Loucy (cell line): ENCODE results near the gene COL20A1.

Experiments
- H2AFZ ChIP-seq: fragments of 200-600 bp; sonication (generic); 2 replicates; pipeline ENCODE4 v1.6.0; 2016; ENCODE audit warnings: antibody characterized with exemption, mild to moderate bottlenecking, low read length, moderate library complexity
- H3F3A ChIP-seq: fragments of 200-600 bp; 2 replicates; pipeline ENCODE4 v1.6.0; 2016; ENCODE audit warnings: antibody characterized with exemption, low read depth, mild to moderate bottlenecking
- H3K27me3 ChIP-seq: fragments of 200-600 bp; sonication (generic); 2 replicates; pipeline ENCODE4 v1.6.1; 2014; ENCODE audit warnings: low read length, mild to moderate bottlenecking; ENCODE audit not compliant: insufficient read depth, poor library complexity, severe bottlenecking
- H3K36me3 ChIP-seq: fragments of 200-600 bp; sonication (generic); 2 replicates; pipeline ENCODE4 v1.6.1; 2016; ENCODE audit warnings: low read length; ENCODE audit not compliant: insufficient read depth
- H3K4me1 ChIP-seq: fragments of 200-600 bp; sonication (generic); 2 replicates; pipeline ENCODE4 v1.5.1; 2014; ENCODE audit warnings: low read length, mild to moderate bottlenecking; ENCODE audit not compliant: insufficient read depth, poor library complexity, severe bottlenecking
- H3K4me2 ChIP-seq: fragments of 200-600 bp; sonication (generic); 2 replicates; pipeline ENCODE4 v1.6.0; 2014; ENCODE audit warnings: antibody characterized with exemption, low read length, low read depth, mild to moderate bottlenecking; ENCODE audit not compliant: poor library complexity, severe bottlenecking
- H3K4me3 ChIP-seq: fragments of 200-600 bp; sonication (generic); 2 replicates; pipeline ENCODE4 v1.5.1; 2014; ENCODE audit warnings: low read length, mild to moderate bottlenecking, mixed read lengths; ENCODE audit not compliant: poor library complexity, severe bottlenecking
- H3K79me2 ChIP-seq: fragments of 200-600 bp; sonication (generic); 2 replicates; pipeline ENCODE4 v1.6.1; 2014; ENCODE audit warnings: low read length; ENCODE audit not compliant: insufficient read depth
- H3K9ac ChIP-seq: fragments of 200-600 bp; sonication (generic); 2 replicates; pipeline ENCODE4 v1.6.0; 2014; ENCODE audit warnings: mild to moderate bottlenecking, low read depth, low read length, moderate library complexity; ENCODE audit not compliant: poor library complexity, severe bottlenecking
- H3K9me2 ChIP-seq: fragments of 200-600 bp; sonication (generic); replicated peaks from 2 replicates; pipeline ENCODE4 v1.6.1; 2016; ENCODE audit warnings: low read depth, low read length, mixed read lengths
- H3K9me3 ChIP-seq: fragments of 200-600 bp; sonication (generic); 2 replicates; pipeline ENCODE4 v1.6.1; 2014; ENCODE audit warnings: mild to moderate bottlenecking, antibody characterized with exemption, low read length, low read depth; ENCODE audit not compliant: insufficient read depth
- H4K20me1 ChIP-seq: fragments of 200-600 bp; sonication (generic); 2 replicates; pipeline ENCODE4 v1.6.0; 2014; ENCODE audit warnings: antibody characterized with exemption, low read length, mild to moderate bottlenecking; ENCODE audit not compliant: insufficient read depth, poor library complexity, severe bottlenecking
- CTCF ChIP-seq: fragments of 200-600 bp; sonication (generic); conservative IDR thresholded peaks from 2 replicates; pipeline ENCODE4 v1.5.1; 2014; ENCODE audit warnings: mild to moderate bottlenecking, antibody characterized with exemption, low read length
- EZH2phosphoT487 ChIP-seq: fragments of 200-600 bp; IDR thresholded peaks from 2 replicates; pipeline ENCODE4 v1.6.1; 2018; ENCODE audit warnings: antibody characterized with exemption, mild to moderate bottlenecking, moderate library complexity, borderline replicate concordance

COL20A1 gene

GRCh38 chr20:63381781-63382431 lies 88.9 kb downstream of the COL20A1 start:
- TF ChIP-seq EZH2phosphoT487 (no peak), CTCF (peak; percentile 98)
- no peak overlapping the region for H3K4me2 ChIP-seq
- H4K20me1 ChIP-seq, result no peaks in the 10 kb centered on the region
- no peaks in the 10 kb centered on the region for H3K36me3 ChIP-seq
- peaks cover 9% of the 10 kb centered on the region; the same call in 1 of the 2 replicates for H3K9me3 ChIP-seq
- no peaks in the 10 kb centered on the region for H3K4me1 ChIP-seq
- no peaks in the 10 kb centered on the region for H3F3A ChIP-seq
- H3K4me3 ChIP-seq, result no peak overlapping the region
- H3K27me3 ChIP-seq, result no peaks in the 10 kb centered on the region
- H3K9ac ChIP-seq, result no peak overlapping the region
- no peaks in the 10 kb centered on the region for H3K79me2 ChIP-seq
- H3K9me2 ChIP-seq, result no peaks in the 10 kb centered on the region
- H2AFZ ChIP-seq, result no peak overlapping the region

GRCh38 chr20:63382551-63383300 lies 89.7 kb downstream of the COL20A1 start:
- Histone ChIP-seq H3F3A (no peaks in the 10 kb centered on the region), H3K36me3 (no peaks in the 10 kb centered on the region), H2AFZ (no peak overlapping the region), H3K9me3 (peaks cover 9% of the 10 kb centered on the region; the same call in 1 of the 2 replicates), H3K9me2 (no peaks in the 10 kb centered on the region), H3K4me2 (no peak overlapping the region), H3K27me3 (no peaks in the 10 kb centered on the region), H3K4me3 (no peak overlapping the region), H4K20me1 (no peaks in the 10 kb centered on the region), H3K4me1 (no peaks in the 10 kb centered on the region), H3K79me2 (no peaks in the 10 kb centered on the region), H3K9ac (no peak overlapping the region)
- TF ChIP-seq CTCF (no peak), EZH2phosphoT487 (no peak)

- no peaks in the 10 kb centered on the region for H3K79me2 ChIP-seq
- no peaks in the 10 kb centered on the region for H3F3A ChIP-seq
- no peaks in the 10 kb centered on the region for H3K36me3 ChIP-seq
- peaks cover 9% of the 10 kb centered on the region; the same call in 1 of the 2 replicates for H3K9me3 ChIP-seq
- no peaks in the 10 kb centered on the region for H3K9me2 ChIP-seq
- no peak overlapping the region for H2AFZ ChIP-seq
- TF ChIP-seq CTCF (no peak), EZH2phosphoT487 (no peak)
- no peaks in the 10 kb centered on the region for H3K27me3 ChIP-seq
- no peak overlapping the region for H3K4me2 ChIP-seq
- H3K4me1 ChIP-seq, result no peaks in the 10 kb centered on the region
- no peak overlapping the region for H3K4me3 ChIP-seq
- H3K9ac ChIP-seq, result no peak overlapping the region
- H4K20me1 ChIP-seq, result no peaks in the 10 kb centered on the region
Measured at GRCh38 chr20:63383556-63383955, 90.6 kb downstream of the COL20A1 start.
